GM12878 (cell line): ENCODE data around the gene KLHL35. TPM values are rescaled to one million over a fixed set of nuclear protein-coding genes. Genes with fewer than 3 reads are reported as not detected.
A peak's percentile ranks its signal among the peaks of the same experiment; 100 is the strongest.

ENCODE experiments used
- E2F8 ChIP-seq: fragments of 450-650 bp; IDR thresholded peaks from 2 replicates; pipeline ENCODE4 v1.6.1; 2018; ENCODE audit warnings: mild to moderate bottlenecking, low read depth, moderate library complexity; ENCODE audit not compliant: partially characterized antibody
- IRF3 ChIP-seq: fragments of 450-650 bp; IDR thresholded peaks from 2 replicates; pipeline ENCODE4 v1.6.1; 2014; ENCODE audit warnings: mild to moderate bottlenecking
- PRDM15 ChIP-seq: fragments of 450-650 bp; formaldehyde crosslinking; IDR thresholded peaks from 2 replicates; pipeline ENCODE4 v1.4.0; 2020; ENCODE audit warnings: mild to moderate bottlenecking, moderate library complexity
- polyA plus RNA-seq, 11 experiments: library from polyadenylated mRNA; depleted of rRNA in 4 of 11; unstranded in 6 of 11; stranded (reverse) in 5 of 11; fragments of >200 nt; fragmentation: Nextera tagmentation in 4 of 11; fragmentation: Illumina TruSeq in 1 of 11; extraction: Ambion mirVana in 4 of 11; extraction: Trizol in 1 of 11; gene quantifications; 1 replicate in 1 of 11; 2 replicates in 10 of 11; pipeline versions ENCODE4 v1.2.1 to v1.2.3, GENCODE V29; 2011 to 2016; ENCODE audit warnings: inconsistent platforms in 2 of 11, missing spikeins in 2 of 11, low read depth in 1 of 11
- total RNA-seq, 4 experiments: library from RNA; depleted of rRNA in 3 of 4; stranded (reverse); fragments of >200 nt in 3 of 4; fragmentation: Illumina TruSeq in 1 of 4; extraction: Trizol in 1 of 4; gene quantifications; 2 replicates each; pipeline versions ENCODE4 v1.2.1 to v1.2.3, GENCODE V29; 2013 to 2021

The KLHL35 gene
- total and polyA plus RNA-seq, 10 of the 15 experiments (the other 5 are each of a cell fraction or from before 2014, with no cell fraction given): 0.04 to 0.34 (median 0.13) TPM; not detected in 1

- TF ChIP-seq IRF3: peak; percentile 56; the same call in 1 of the 2 replicates
- TF ChIP-seq E2F8: peak; percentile 81
- no peak for TF ChIP-seq PRDM15
These were observed 33.5 kb downstream of the KLHL35 start, which contains the start of gene RPS3 (continued) for GRCh38 chr11:75399344-75400145.
